ENCODE measurements around the gene GCAT.

DNA sequence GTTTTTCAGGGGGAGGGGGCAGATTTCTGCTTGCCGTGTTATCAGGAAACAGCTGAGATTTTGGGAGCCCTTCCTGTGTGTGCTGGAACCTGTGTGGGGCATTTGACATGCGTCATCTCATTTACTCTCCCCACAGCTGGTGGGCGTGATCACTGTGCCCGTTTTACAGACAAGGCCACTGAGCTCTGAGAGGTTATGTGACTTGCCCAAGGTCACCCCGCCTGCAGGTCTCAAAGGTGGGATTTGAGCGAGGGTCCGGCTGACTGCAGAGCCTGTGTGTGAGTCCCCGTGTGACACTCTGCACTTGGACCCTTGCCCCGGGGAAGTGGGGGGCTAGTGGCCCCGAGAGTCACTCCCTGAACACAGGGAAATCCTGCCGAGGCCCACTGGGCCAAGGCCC is 48.5 kb upstream of the GCAT start:
- no peak for TF ChIP-seq POLR2A (IDR thresholded peaks at IDR 0.05; ENCODE audit: low read depth, low read length)
- no peak for TF ChIP-seq POLR2AphosphoS5 (IDR thresholded peaks at IDR 0.05; ENCODE audit: low read depth, low read length)
- no peak for TF ChIP-seq TAF1 (IDR thresholded peaks at IDR 0.05; ENCODE audit: borderline replicate concordance, low read depth, low read length)
